Right cardiac atrium (tissue), 5 donors: ENCODE results near the gene KLC1. TPM values are rescaled to one million over a fixed set of nuclear protein-coding genes. Genes with fewer than 3 reads are reported as not detected.

Source experiments
- ATAC-seq, 2 donors: fragments of 200-7000 bp; cut with Tn5 transposase; one replicate each; pipeline versions ENCODE4 v1.8.0 to v1.9.1; 2020; ENCODE audit warnings: moderate library complexity in 2 of 2, mild to moderate bottlenecking in 1 of 2
- DNase-seq, 3 donors: peaks; one replicate each; pipeline ENCODE4 v3.0.0-alpha.2; 2020
- H3K27ac ChIP-seq: one replicate; pipeline ENCODE4 v1.5.1; 2013; ENCODE audit warnings: mild to moderate bottlenecking, low read length, control low read depth, moderate library complexity
- H3K27me3 ChIP-seq: one replicate; pipeline ENCODE4 v1.6.1; 2013; ENCODE audit not compliant: control insufficient read depth, insufficient read depth
- H3K4me1 ChIP-seq: one replicate; pipeline ENCODE4 v1.6.1; 2013; ENCODE audit warnings: low read length; ENCODE audit not compliant: control insufficient read depth, insufficient read depth
- H3K4me3 ChIP-seq: one replicate; pipeline ENCODE4 v1.5.1; 2013; ENCODE audit warnings: low read length, control low read depth
- H3K9me3 ChIP-seq: one replicate; pipeline ENCODE4 v1.6.1; 2013; ENCODE audit warnings: low read length; ENCODE audit not compliant: control insufficient read depth
- WGBS: extraction: QIAGEN DNeasy Blood & Tissue Kit; methylation state at CpG from one replicate; pipeline ENCODE4 v1.1.7; 2013; 5-methylcytosine and 5-hydroxymethylcytosine counted together
- intact Hi-C, 4 donors: fragments of 100-400 bp; cut with DNase I; formaldehyde crosslinking; loops; one replicate each; pipeline versions ENCODE4 v1.11.0 to v1.14.0; 2022 to 2023
- polyA plus RNA-seq: library from polyadenylated mRNA; stranded (reverse); fragments of 200-250 nt; gene quantifications from one replicate; pipeline ENCODE4 v1.2.3, GENCODE V29; 2013
- total RNA-seq, 4 donors: library from RNA; stranded (reverse); fragmentation: NEBNext Ultra II Directional; extraction: Animal tissue kit (Norgen Biotek cat#: 25700); gene quantifications; one replicate each; pipeline ENCODE4 v1.2.1, GENCODE V29; 2021
- donor health status: healthy with polysubstance abuse.
- donor health status: DM: no; HTN: yes; CAD: no.
- donor health status: DM: no; HTN: no; CAD: no.
- donor health status: DM: no; HTN: yes; CAD: no; lungs with severe emphysema.
- donor health status: DM: yes; HTN: yes; CAD: no.

The KLC1 gene
- total and polyA plus RNA-seq, 5 donors: 110 to 137 (median 126) TPM

GRCh38 chr14:103698380-103699260 is 69.6 kb downstream of the KLC1 start:
- intact Hi-C loops: loop anchor here in 1 of 4 donors (10.0 kb wide), 1 partner anchor 124 kb away; no protein-coding TSS in a partner anchor
- DNase-seq (peak in 2 of 3 donors; percentile 54 to 59), ATAC-seq (no peak)
- Histone ChIP-seq H3K9me3 (no peaks in the 10 kb centered on the region), H3K27me3 (no peaks in the 10 kb centered on the region), H3K27ac (no peak overlapping the region), H3K4me3 (no peak overlapping the region), H3K4me1 (peaks cover 8% of the 10 kb centered on the region)
- 87% methylated on average over 33 of the region's 33 CpGs for WGBS

GRCh38 chr14:103699261-103699661 is 70.2 kb downstream of the KLC1 start:
- H3K27me3 ChIP-seq: no peaks in the 10 kb centered on the region
- WGBS: 91% methylated on average over 17 of the region's 17 CpGs
- no peak for ATAC-seq
- H3K27ac ChIP-seq: no peak overlapping the region
- H3K9me3 ChIP-seq: no peaks in the 10 kb centered on the region
- H3K4me3 ChIP-seq: no peak overlapping the region
- peaks cover 8% of the 10 kb centered on the region for H3K4me1 ChIP-seq
- DNase-seq: peak in 2 of 3 donors; percentile 51 to 54
- intact Hi-C loops: loop anchor here in 1 of 4 donors (10.0 kb wide), 1 partner anchor 124 kb away; no protein-coding TSS in a partner anchor

GRCh38 chr14:103699901-103700752 is 71.1 kb downstream of the KLC1 start:
- 71% methylated on average over 25 of the region's 25 CpGs for WGBS
- intact Hi-C loops: loop anchor here in 1 of 4 donors (10.0 kb wide), 1 partner anchor 125 kb away; no protein-coding TSS in a partner anchor
- peaks cover 8% of the 10 kb centered on the region for H3K4me1 ChIP-seq
- no peak overlapping the region for H3K27ac ChIP-seq
- no peaks in the 10 kb centered on the region for H3K27me3 ChIP-seq
- no peak overlapping the region for H3K4me3 ChIP-seq
- peak in 2 of 3 donors; percentile 67 to 78 for DNase-seq
- peak; percentile 8 to 28 for ATAC-seq
- no peaks in the 10 kb centered on the region for H3K9me3 ChIP-seq

GRCh38 chr14:103700753-103701490 is 71.9 kb downstream of the KLC1 start:
- Histone ChIP-seq H3K4me3 (no peak overlapping the region), H3K9me3 (no peaks in the 10 kb centered on the region), H3K27ac (no peak overlapping the region), H3K4me1 (peaks cover 8% of the 10 kb centered on the region), H3K27me3 (no peaks in the 10 kb centered on the region)
- peak in 1 of 2 donors; percentile 2 for ATAC-seq
- intact Hi-C loops: no loop called here
- DNase-seq: peak in 2 of 3 donors; percentile 72 to 78
- 76% methylated on average over 21 of the region's 21 CpGs for WGBS

DNA sequence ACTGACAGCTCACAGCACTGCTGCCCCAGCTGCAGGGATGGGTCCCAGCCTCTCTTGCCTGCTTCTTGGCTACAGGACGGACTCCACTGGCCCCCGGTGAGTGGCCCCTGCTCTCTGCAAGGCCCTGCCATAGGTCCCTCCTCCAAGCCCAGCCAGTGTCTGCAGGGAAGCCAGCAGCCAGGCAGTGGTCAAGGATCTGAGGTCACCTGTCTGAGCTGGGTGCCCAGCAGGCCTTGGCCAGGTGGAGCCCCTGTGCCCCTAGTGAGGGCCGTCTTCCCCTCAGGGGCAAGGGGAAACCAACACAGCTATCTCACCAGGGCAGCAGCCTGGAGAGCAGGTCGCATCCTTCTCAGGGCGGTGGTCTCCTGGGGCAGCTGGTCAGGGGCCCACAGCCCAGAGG is 73.1 kb downstream of the KLC1 start:
- DNase-seq (peak in 2 of 3 donors; percentile 37 to 42), ATAC-seq (no peak)
- intact Hi-C loops: no loop called here
- Histone ChIP-seq H3K4me3 (no peak overlapping the region), H3K27me3 (no peaks in the 10 kb centered on the region), H3K9me3 (no peaks in the 10 kb centered on the region), H3K27ac (no peak overlapping the region), H3K4me1 (peaks cover 6% of the 10 kb centered on the region)
- WGBS: 85% methylated on average over 5 of the region's 5 CpGs

- no peaks in the 10 kb centered on the region for H3K27me3 ChIP-seq
- H3K4me3 ChIP-seq: no peak overlapping the region
- DNase-seq (peak in 2 of 3 donors; percentile 52 to 53), ATAC-seq (no peak)
- intact Hi-C loops: no loop called here
- H3K27ac ChIP-seq: no peak overlapping the region
- no peaks in the 10 kb centered on the region for H3K9me3 ChIP-seq
- peaks cover 5% of the 10 kb centered on the region for H3K4me1 ChIP-seq
- 85% methylated on average over 29 of the region's 29 CpGs for WGBS
Observed at GRCh38 chr14:103702497-103703432, 73.8 kb downstream of the KLC1 start.

GRCh38 chr14:103703433-103704385 is 74.7 kb downstream of the KLC1 start:
- Histone ChIP-seq H3K4me1 (peaks cover 3% of the 10 kb centered on the region), H3K9me3 (no peaks in the 10 kb centered on the region), H3K27ac (no peak overlapping the region), H3K27me3 (no peaks in the 10 kb centered on the region), H3K4me3 (no peak overlapping the region)
- WGBS: 66% methylated on average over 24 of the region's 24 CpGs
- intact Hi-C loops: no loop called here
- ATAC-seq (no peak), DNase-seq (peak in 2 of 3 donors; percentile 44 to 48)

DNA sequence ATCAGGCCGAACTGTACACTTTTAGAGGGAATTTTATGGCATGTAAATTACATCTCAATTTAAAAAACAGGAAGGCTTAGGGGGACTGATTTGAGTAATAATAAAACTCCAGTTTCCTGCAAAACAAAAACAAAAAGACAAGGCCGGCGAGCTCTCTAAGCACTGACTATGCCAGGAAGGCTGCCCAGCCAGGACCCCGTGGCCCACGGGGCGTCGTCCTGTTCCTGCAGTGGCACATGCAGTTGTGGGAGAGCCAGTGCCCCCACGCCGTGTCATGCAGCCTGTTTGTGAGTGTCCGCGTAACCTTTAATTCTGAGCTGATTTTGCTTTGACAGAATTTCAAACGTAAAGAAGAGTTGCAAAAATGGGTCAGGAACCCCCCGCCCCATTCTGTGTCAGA is 75.7 kb downstream of the KLC1 start:
- DNase-seq (peak in 2 of 3 donors; percentile 56 to 57), ATAC-seq (no peak)
- peaks cover 3% of the 10 kb centered on the region for H3K4me1 ChIP-seq
- no peaks in the 10 kb centered on the region for H3K9me3 ChIP-seq
- no peak overlapping the region for H3K4me3 ChIP-seq
- 69% methylated on average over 13 of the region's 13 CpGs for WGBS
- intact Hi-C loops: no loop called here
- no peak overlapping the region for H3K27ac ChIP-seq
- no peaks in the 10 kb centered on the region for H3K27me3 ChIP-seq

GRCh38 chr14:103705118-103705503 is 76.1 kb downstream of the KLC1 start:
- 57% methylated on average over 15 of the region's 15 CpGs for WGBS
- no peaks in the 10 kb centered on the region for H3K27me3 ChIP-seq
- H3K9me3 ChIP-seq: no peaks in the 10 kb centered on the region
- peak; percentile 72 to 88 (median 84) for DNase-seq
- H3K27ac ChIP-seq: no peak overlapping the region
- peak; percentile 49 to 74 for ATAC-seq
- intact Hi-C loops: no loop called here
- H3K4me1 ChIP-seq: peaks cover 3% of the 10 kb centered on the region
- H3K4me3 ChIP-seq: no peak overlapping the region
